ENCODE results near the gene IFITM1. TPM values are rescaled to one million over a fixed set of nuclear protein-coding genes. Genes with fewer than 3 reads are reported as not detected.
A peak's percentile ranks its signal among the peaks of the same experiment; 100 is the strongest.

The IFITM1 gene
- total and polyA plus RNA-seq, 9 of the 15 experiments (the other 6 are each of a cell fraction or from before 2014, with no cell fraction given): 691 to 5,579 (median 974) TPM

- TF ChIP-seq HINFP (tag; conservative IDR thresholded peaks at IDR 0.05; ENCODE audit: low read depth) (no peak), FOXK2 (conservative IDR thresholded peaks at IDR 0.05 in 1 of 2, IDR thresholded peaks at IDR 0.05 in 1 of 2; ENCODE audit: low read depth in 2 of 2) (no peak), GTF2E2 (tag; IDR thresholded peaks at IDR 0.05) (no peak), ZNF740 (CRISPR knock-in tag; IDR thresholded peaks at IDR 0.05) (no peak), ZNF740 (tag; IDR thresholded peaks at IDR 0.05) (peak; percentile 31 to 58; a peak in 1 of 4 replicates), HDAC1 (IDR thresholded peaks at IDR 0.05) (peak in 1 of 2 experiments; percentile 34; a peak in 1 of 4 replicates), YY1 (IDR thresholded peaks at IDR 0.05; ENCODE audit: borderline replicate concordance in 1 of 3, control insufficient read depth in 1 of 3, extremely low read depth in 1 of 3, insufficient read depth in 3 of 3, insufficient read length in 1 of 3, insufficient replicate concordance in 2 of 3, low read depth in 1 of 3, low read length in 2 of 3) (peak in 1 of 3 experiments; percentile 2), ZFP1 (CRISPR knock-in tag; IDR thresholded peaks at IDR 0.05) (no peak), TAF1 (IDR thresholded peaks at IDR 0.05; ENCODE audit: control insufficient read depth, extremely low read depth, insufficient read depth, low read length, severe bottlenecking) (peak; percentile 25), NKRF (IDR thresholded peaks at IDR 0.05; ENCODE audit: borderline replicate concordance) (no peak), E2F6 (IDR thresholded peaks at IDR 0.05; ENCODE audit: borderline replicate concordance in 1 of 2, extremely low read depth in 1 of 2, insufficient read depth in 1 of 2, insufficient read length in 1 of 2, low read depth in 1 of 2, low read length in 1 of 2, poor library complexity in 1 of 2, severe bottlenecking in 1 of 2) (peak; percentile 19 to 53), JUN (IDR thresholded peaks at IDR 0.05; ENCODE audit: borderline replicate concordance, low read depth, low read length) (peak; percentile 76), JUN (CRISPR knock-in tag; IDR thresholded peaks at IDR 0.05; ENCODE audit: borderline replicate concordance) (0 out of 2 replicates have a peak, but pooled peaks have one; percentile 8), CCAR2 (IDR thresholded peaks at IDR 0.05; ENCODE audit: low read depth, low read length) (no peak), CREB5 (CRISPR knock-in tag; IDR thresholded peaks at IDR 0.05) (no peak), ZNF41 (CRISPR knock-in tag; conservative IDR thresholded peaks at IDR 0.05) (no peak), EP300 (IDR thresholded peaks at IDR 0.05; ENCODE audit: low read length) (peak; percentile 16; the same call in 1 of the 2 replicates), CBFA2T2 (conservative IDR thresholded peaks at IDR 0.05) (peak; percentile 46; the same call in 1 of the 2 replicates)
Measured at GRCh38 chr11:326842-327580, 13.2 kb downstream of the IFITM1 start (continued).

All from K562 (cell line).